D721Med (cell line): ENCODE results near the gene ZNF408.
"Not testable (repeated sequence)": the region's sequence is repeated elsewhere in the genome, so short reads cannot be mapped to it uniquely, and the experiment has no call there.

ENCODE experiments used
- DNase-seq: peaks from one replicate; pipeline ENCODE4 v3.0.0; 2011; ENCODE audit warnings: low spot score; ENCODE audit not compliant: insufficient read length
- FAIRE-seq: peaks from 2 replicates; lab custom pipeline; 2011; peaks lifted over from hg19 to GRCh38; lab: Jason Lieb, UNC
- CTCF ChIP-seq: IDR thresholded peaks from 2 replicates; pipeline ENCODE4 v1.5.1; 2012; ENCODE audit warnings: mild to moderate bottlenecking, control low read depth; ENCODE audit not compliant: insufficient read depth; ENCODE audit errors: missing control alignments

Gene ZNF408

GRCh38 chr11:46711303-46711702, 10.5 kb downstream of the ZNF408 start:
- DNase-seq (no peak), FAIRE-seq (no peak)
- TF ChIP-seq CTCF, result no peak

GRCh38 chr11:46712874-46713576, 12.2 kb downstream of the ZNF408 start:
- no peak for DNase-seq
- FAIRE-seq, result no peak
- no peak for TF ChIP-seq CTCF

- FAIRE-seq, DNase-seq: not testable (repeated sequence)
Measured at GRCh38 chr11:46717825-46718154, 17.0 kb downstream of the ZNF408 start.

- FAIRE-seq (no peak), DNase-seq (no peak)
- no peak for TF ChIP-seq CTCF
Measured at GRCh38 chr11:46718155-46719019, 17.6 kb downstream of the ZNF408 start.

- FAIRE-seq (no peak), DNase-seq (no peak)
- no peak for TF ChIP-seq CTCF
Measured at GRCh38 chr11:46719048-46719542, 18.3 kb downstream of the ZNF408 start, which contains the start of gene F2. TSS of gene F2 (plus strand) at chr11:46719213. CDS start at chr11:46719236, 23 bp downstream.

GRCh38 chr11:46719543-46720218, 18.9 kb downstream of the ZNF408 start:
- no peak for FAIRE-seq
- no peak for TF ChIP-seq CTCF
- DNase-seq, result no peak

GRCh38 chr11:46721286-46721685, 20.5 kb downstream of the ZNF408 start:
- DNase-seq (no peak), FAIRE-seq (no peak)
- no peak for TF ChIP-seq CTCF
